A549 (cell line): ENCODE results near the gene PCDHAC1. TPM values are rescaled to one million over a fixed set of nuclear protein-coding genes. Genes with fewer than 3 reads are reported as not detected.

Experiments
- ATAC-seq, 2 experiments: fragments of 200-7000 bp in 1 of 2; fragments of >200 bp in 1 of 2; cut with Nextera tagmentation in 1 of 2; cut with Tn5 transposase in 1 of 2; 3 replicates each; pipeline versions ENCODE4 v1.8.0 to v1.9.1; 2018 to 2020; ENCODE audit warnings: mild to moderate bottlenecking in 1 of 2, moderate library complexity in 1 of 2
- CTCF ChIA-PET: fragments of 300-600 bp; sonication (Branson Sonifier 250); formaldehyde crosslinking; extraction: SDS; loops from one replicate; lab custom pipeline; 2021; ENCODE audit warnings: antibody characterized with exemption, inconsistent platforms; lab: Yijun Ruan, JAX
- POLR2A ChIA-PET: fragments of 350-600 bp; formaldehyde crosslinking; extraction: SDS; loops from one replicate; lab custom pipeline; 2021; ENCODE audit warnings: antibody characterized with exemption, inconsistent platforms; lab: Yijun Ruan, JAX
- DNase-seq, 2 experiments: peaks; one replicate each; pipeline versions ENCODE4 v3.0.0 to v3.0.0-alpha.2; 2011 to 2016; ENCODE audit warnings: low read depth in 1 of 2, low spot score in 1 of 2
- FAIRE-seq: peaks from 2 replicates; lab custom pipeline; 2011; peaks lifted over from hg19 to GRCh38; lab: Jason Lieb, UNC
- H3K27ac ChIP-seq, 2 experiments: fragments of >200 bp; sonication (Bioruptor Twin); formaldehyde crosslinking; 3 replicates each; pipeline ENCODE4 v1.5.1; 2016 to 2017
- H3K4me1 ChIP-seq: fragments of >200 bp; sonication (Bioruptor Twin); formaldehyde crosslinking; 3 replicates; pipeline ENCODE4 v1.6.1; 2016
- H3K4me2 ChIP-seq: fragments of >200 bp; sonication (Bioruptor Twin); formaldehyde crosslinking; 3 replicates; pipeline ENCODE4 v1.6.1; 2016
- H3K4me3 ChIP-seq: fragments of >200 bp; sonication (Bioruptor Twin); formaldehyde crosslinking; 3 replicates; pipeline ENCODE4 v1.5.1; 2016
- H3K9me3 ChIP-seq: fragments of >200 bp; sonication (Bioruptor Twin); formaldehyde crosslinking; 3 replicates; pipeline ENCODE4 v1.6.1; 2016
- BHLHE40 ChIP-seq: IDR thresholded peaks from 2 replicates; pipeline ENCODE4 v1.6.1; 2012; ENCODE audit warnings: low read depth, low read length, inconsistent platforms
- EHMT2 ChIP-seq: fragments of 200-600 bp; sonication (generic); IDR thresholded peaks from 2 replicates; pipeline ENCODE4 v1.6.1; 2016; ENCODE audit warnings: antibody characterized with exemption, low read depth, mild to moderate bottlenecking, moderate library complexity
- EP300 ChIP-seq, 2 experiments: fragments of >200 bp; sonication (Bioruptor Twin); formaldehyde crosslinking; IDR thresholded peaks; 2 replicates in 1 of 2; 3 replicates in 1 of 2; pipeline ENCODE4 v1.6.1; 2016 to 2017
- HEYL ChIP-seq: fragments of 250-450 bp; sonication (Bioruptor Pico); IDR thresholded peaks from 2 replicates; pipeline ENCODE4 v1.8.0; 2021; ENCODE audit warnings: mild to moderate bottlenecking, moderate library complexity
- HOXA7 ChIP-seq: fragments of 250-450 bp; sonication (Bioruptor Pico); IDR thresholded peaks from 2 replicates; pipeline ENCODE4 v1.5.0; 2020; ENCODE audit warnings: mild to moderate bottlenecking, moderate library complexity
- HOXB13 ChIP-seq: fragments of 250-450 bp; sonication (Bioruptor Pico); IDR thresholded peaks from 2 replicates; pipeline ENCODE4 v1.5.0; 2020; ENCODE audit warnings: low read depth, mild to moderate bottlenecking, moderate library complexity
- KDM5A ChIP-seq: fragments of 200-600 bp; sonication (generic); IDR thresholded peaks from 2 replicates; pipeline ENCODE4 v1.6.1; 2016; ENCODE audit warnings: antibody characterized with exemption, mild to moderate bottlenecking
- MAFK ChIP-seq: fragments of 450-650 bp; IDR thresholded peaks from 2 replicates; pipeline ENCODE4 v1.6.1; 2014; ENCODE audit not compliant: partially characterized antibody
- NPAS2 ChIP-seq: fragments of 250-450 bp; sonication (Bioruptor Pico); IDR thresholded peaks from 2 replicates; pipeline ENCODE4 v1.8.0; 2022; ENCODE audit warnings: mild to moderate bottlenecking, moderate library complexity, borderline replicate concordance
- NR3C1 ChIP-seq: fragments of >200 bp; sonication (Bioruptor Twin); formaldehyde crosslinking; IDR thresholded peaks from 3 replicates; pipeline ENCODE4 v1.6.1; 2017
- POLR2A ChIP-seq: IDR thresholded peaks from 2 replicates; pipeline ENCODE4 v1.6.1; 2012; ENCODE audit warnings: mild to moderate bottlenecking, low read length
- RAD21 ChIP-seq, 2 experiments: fragments of >200 bp in 1 of 2; sonication (Bioruptor Twin) in 1 of 2; formaldehyde crosslinking in 1 of 2; IDR thresholded peaks in 1 of 2; conservative IDR thresholded peaks in 1 of 2; 2 replicates in 1 of 2; 3 replicates in 1 of 2; pipeline ENCODE4 v1.6.1; 2012 to 2018; ENCODE audit warnings: inconsistent platforms in 1 of 2
- RARB ChIP-seq: fragments of 250-450 bp; sonication (Bioruptor Pico); IDR thresholded peaks from 2 replicates; pipeline ENCODE4 v1.8.0; 2021; ENCODE audit warnings: mild to moderate bottlenecking, moderate library complexity
- SMC3 ChIP-seq: fragments of >200 bp; sonication (Bioruptor Twin); formaldehyde crosslinking; IDR thresholded peaks from 3 replicates; pipeline ENCODE4 v1.6.1; 2018; ENCODE audit warnings: inconsistent platforms
- TP53 ChIP-seq: fragments of 250-450 bp; sonication (Bioruptor Pico); IDR thresholded peaks from 2 replicates; pipeline ENCODE4 v1.5.0; 2021; ENCODE audit warnings: mild to moderate bottlenecking, moderate library complexity
- ZNF302 ChIP-seq: fragments of 250-450 bp; sonication (Bioruptor Pico); IDR thresholded peaks from 2 replicates; pipeline ENCODE4 v1.9.0; 2021; ENCODE audit warnings: inconsistent platforms, mild to moderate bottlenecking, moderate library complexity
- WGBS: methylation state at CpG from one replicate; pipeline ENCODE4 v1.1.6; 2017; ENCODE audit errors: missing lambda C conversion rate; 5-methylcytosine and 5-hydroxymethylcytosine counted together
- polyA plus RNA-seq, 4 experiments: library from polyadenylated mRNA; depleted of rRNA in 3 of 4; stranded (reverse); fragments of >200 nt; fragmentation: RNase III in 1 of 4; extraction: RNeasy Plus Mini Kit Qiagen cat#74134 plus additional on column Dnase treatment in 1 of 4; gene quantifications; 2 replicates in 3 of 4; 3 replicates in 1 of 4; pipeline ENCODE4 v1.2.3, GENCODE V29; 2011 to 2017
- TF ChIP-seq, protein P1 (sequence below): IDR thresholded peaks from 2 replicates; pipeline ENCODE4 v1.6.1; 2012
- TF ChIP-seq, protein P2 (sequence below): IDR thresholded peaks from 2 replicates; pipeline ENCODE4 v1.6.1; 2012
- TF ChIP-seq, protein P3 (sequence below): fragments of >200 bp; sonication (Bioruptor Twin); formaldehyde crosslinking; IDR thresholded peaks from 3 replicates; pipeline ENCODE4 v1.5.1; 2016
- TF ChIP-seq, protein P4 (sequence below): fragments of 250-450 bp; sonication (Bioruptor Pico); IDR thresholded peaks from 2 replicates; pipeline ENCODE4 v1.5.0; 2020; ENCODE audit warnings: low read depth, mild to moderate bottlenecking, moderate library complexity

Gene PCDHAC1
- polyA plus RNA-seq, 2 of the 4 experiments (the other 2 are of a cell fraction): 0.57 to 3.3 TPM

DNA sequence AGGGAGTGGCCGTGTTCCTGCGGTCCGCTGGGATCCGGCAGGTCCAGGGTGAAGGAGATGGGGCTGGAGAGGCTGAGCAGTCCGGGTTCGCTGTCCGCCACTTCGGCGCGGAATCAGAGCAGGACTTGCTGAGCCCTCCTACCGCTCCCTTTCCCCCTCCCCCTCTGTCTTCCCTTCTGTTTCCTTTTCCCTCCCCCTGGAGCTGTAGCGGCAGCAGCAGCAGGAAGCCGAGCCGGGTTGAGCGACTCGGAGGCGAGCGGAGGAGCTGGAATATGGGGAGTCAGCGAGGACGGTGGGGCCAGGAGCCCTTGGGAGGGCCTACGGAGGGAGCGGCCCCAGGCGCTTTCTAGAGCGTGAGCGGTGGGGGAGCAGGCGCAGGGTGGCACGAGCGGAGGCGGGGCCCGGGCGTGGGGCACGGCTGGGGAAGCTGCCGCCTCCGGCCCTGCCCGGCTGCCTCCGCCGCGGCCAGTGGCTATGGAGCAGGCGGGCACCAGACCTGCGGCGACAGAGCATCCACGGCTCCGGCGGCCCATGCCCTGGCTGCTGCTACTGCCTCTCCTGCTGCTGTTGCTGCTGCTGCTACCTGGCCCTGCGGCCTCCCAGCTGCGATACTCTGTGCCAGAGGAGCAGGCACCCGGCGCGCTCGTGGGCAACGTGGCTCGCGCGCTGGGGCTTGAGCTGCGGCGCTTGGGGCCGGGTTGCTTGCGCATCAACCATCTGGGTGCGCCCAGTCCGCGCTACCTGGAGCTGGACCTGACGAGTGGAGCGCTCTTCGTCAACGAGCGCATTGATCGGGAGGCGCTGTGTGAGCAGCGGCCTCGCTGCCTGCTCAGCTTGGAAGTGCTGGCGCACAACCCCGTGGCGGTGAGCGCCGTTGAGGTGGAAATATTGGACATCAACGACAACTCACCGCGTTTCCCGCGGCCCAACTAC is 40.5 kb downstream of the PCDHAC1 start, which contains the start of gene PCDHAC2 (continued):
- TF ChIP-seq RAD21 (conservative IDR thresholded peaks at IDR 0.05 in 1 of 2, IDR thresholded peaks at IDR 0.05 in 1 of 2) (no peak), BHLHE40 (peak; percentile 55; the same call in 1 of the 2 replicates), MAFK (no peak), HOXA7 (CRISPR knock-in tag) (no peak), HEYL (CRISPR knock-in tag) (no peak), SMC3 (0 out of 3 replicates have a peak, but pooled peaks have one; percentile 6), EP300 (IDR thresholded peaks at IDR 0.05) (no peak)
- TF ChIP-seq, protein P1, sequence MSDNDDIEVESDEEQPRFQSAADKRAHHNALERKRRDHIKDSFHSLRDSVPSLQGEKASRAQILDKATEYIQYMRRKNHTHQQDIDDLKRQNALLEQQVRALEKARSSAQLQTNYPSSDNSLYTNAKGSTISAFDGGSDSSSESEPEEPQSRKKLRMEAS: peak; percentile 48; the same call in 1 of the 2 replicates

DNA sequence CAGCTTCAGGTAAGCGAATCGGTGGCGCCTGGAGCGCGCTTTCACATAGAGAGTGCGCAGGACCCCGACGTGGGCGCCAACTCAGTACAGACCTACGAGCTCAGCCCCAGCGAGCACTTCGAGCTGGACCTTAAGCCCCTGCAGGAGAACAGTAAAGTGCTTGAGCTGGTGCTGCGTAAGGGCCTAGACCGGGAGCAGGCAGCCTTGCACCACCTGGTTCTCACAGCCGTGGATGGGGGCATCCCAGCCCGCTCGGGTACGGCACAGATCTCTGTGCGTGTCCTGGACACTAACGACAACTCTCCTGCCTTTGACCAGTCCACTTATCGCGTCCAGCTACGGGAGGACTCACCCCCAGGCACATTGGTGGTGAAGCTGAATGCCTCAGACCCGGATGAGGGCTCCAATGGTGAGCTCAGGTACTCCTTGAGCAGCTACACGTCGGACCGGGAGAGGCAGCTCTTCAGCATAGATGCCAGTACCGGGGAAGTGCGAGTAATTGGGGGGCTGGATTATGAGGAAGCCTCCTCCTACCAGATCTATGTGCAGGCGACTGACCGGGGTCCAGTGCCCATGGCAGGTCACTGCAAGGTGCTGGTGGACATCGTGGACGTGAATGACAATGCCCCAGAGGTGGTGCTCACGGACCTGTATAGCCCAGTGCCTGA is 41.3 kb downstream of the PCDHAC1 start:
- WGBS: 95% methylated on average over 34 of the region's 34 CpGs
- POLR2A ChIA-PET: interaction anchor here (1.9 kb wide), 1 partner anchor 34 kb away, joined by 5 read pairs; no protein-coding TSS in a partner anchor
- DNase-seq: no peak
- Histone ChIP-seq H3K4me2 (peak overlapping the region; percentile 77), H3K9me3 (no peaks in the 10 kb centered on the region), H3K4me3 (peak overlapping the region; percentile 53; the same call in 2 of the 3 replicates), H3K27ac (no peak overlapping the region; a peak in 1 of 6 replicates), H3K4me1 (peaks cover 7% of the 10 kb centered on the region; the same call in 1 of the 3 replicates)
- TF ChIP-seq POLR2A: no peak
- no peak for TF ChIP-seq RAD21 (conservative IDR thresholded peaks at IDR 0.05 in 1 of 2, IDR thresholded peaks at IDR 0.05 in 1 of 2)
- TF ChIP-seq, protein P2, sequence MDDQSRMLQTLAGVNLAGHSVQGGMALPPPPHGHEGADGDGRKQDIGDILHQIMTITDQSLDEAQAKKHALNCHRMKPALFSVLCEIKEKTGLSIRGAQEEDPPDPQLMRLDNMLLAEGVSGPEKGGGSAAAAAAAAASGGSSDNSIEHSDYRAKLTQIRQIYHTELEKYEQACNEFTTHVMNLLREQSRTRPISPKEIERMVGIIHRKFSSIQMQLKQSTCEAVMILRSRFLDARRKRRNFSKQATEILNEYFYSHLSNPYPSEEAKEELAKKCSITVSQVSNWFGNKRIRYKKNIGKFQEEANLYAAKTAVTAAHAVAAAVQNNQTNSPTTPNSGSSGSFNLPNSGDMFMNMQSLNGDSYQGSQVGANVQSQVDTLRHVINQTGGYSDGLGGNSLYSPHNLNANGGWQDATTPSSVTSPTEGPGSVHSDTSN: no peak
- TF ChIP-seq NR3C1: no peak
- TF ChIP-seq, protein P3, sequence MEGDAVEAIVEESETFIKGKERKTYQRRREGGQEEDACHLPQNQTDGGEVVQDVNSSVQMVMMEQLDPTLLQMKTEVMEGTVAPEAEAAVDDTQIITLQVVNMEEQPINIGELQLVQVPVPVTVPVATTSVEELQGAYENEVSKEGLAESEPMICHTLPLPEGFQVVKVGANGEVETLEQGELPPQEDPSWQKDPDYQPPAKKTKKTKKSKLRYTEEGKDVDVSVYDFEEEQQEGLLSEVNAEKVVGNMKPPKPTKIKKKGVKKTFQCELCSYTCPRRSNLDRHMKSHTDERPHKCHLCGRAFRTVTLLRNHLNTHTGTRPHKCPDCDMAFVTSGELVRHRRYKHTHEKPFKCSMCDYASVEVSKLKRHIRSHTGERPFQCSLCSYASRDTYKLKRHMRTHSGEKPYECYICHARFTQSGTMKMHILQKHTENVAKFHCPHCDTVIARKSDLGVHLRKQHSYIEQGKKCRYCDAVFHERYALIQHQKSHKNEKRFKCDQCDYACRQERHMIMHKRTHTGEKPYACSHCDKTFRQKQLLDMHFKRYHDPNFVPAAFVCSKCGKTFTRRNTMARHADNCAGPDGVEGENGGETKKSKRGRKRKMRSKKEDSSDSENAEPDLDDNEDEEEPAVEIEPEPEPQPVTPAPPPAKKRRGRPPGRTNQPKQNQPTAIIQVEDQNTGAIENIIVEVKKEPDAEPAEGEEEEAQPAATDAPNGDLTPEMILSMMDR: no peak
- TF ChIP-seq, protein P1: no peak
- TF ChIP-seq NPAS2: no peak
- no peak for TF ChIP-seq HOXB13 (CRISPR knock-in tag)
- FAIRE-seq: no peak
- no peak for ATAC-seq
- CTCF ChIA-PET: interaction anchor here (0.9 to 3.2 kb wide), 5 partner anchors 34 to 160 kb away, joined by 3 to 18 read pairs (median 9); partner anchors contain the start of genes PCDHA4 and PCDHAC1

DNA sequence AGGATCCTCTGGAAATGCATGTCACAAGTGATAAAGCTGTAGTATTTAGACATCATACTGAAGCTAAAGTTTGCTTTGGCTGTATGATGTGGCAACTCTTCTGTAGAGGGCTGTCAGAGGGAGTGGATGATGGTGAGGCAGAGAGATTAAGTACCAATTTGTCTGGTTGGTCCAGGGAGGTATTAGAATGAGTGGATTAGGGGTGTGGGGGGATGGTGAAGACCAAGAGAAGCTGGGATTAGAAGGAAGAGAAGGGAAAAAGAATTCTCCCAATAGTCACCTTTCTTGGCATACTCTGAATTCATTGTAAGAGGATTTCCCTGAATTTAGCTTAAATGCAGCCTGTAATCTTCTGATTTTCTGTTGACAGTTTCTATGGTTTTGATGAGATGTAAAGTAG is 43.8 kb downstream of the PCDHAC1 start:
- POLR2A ChIA-PET: no interaction called here
- H3K4me2 ChIP-seq: no peak overlapping the region
- CTCF ChIA-PET: interaction anchor here (0.6 to 1.4 kb wide), 5 partner anchors 21 to 94 kb away, joined by 3 to 6 read pairs (median 3); partner anchors contain the start of genes PCDHA12 and PCDHAC1

More for the DNA sequence above, 43.8 kb downstream of the PCDHAC1 start:
- Histone ChIP-seq H3K27ac (no peak overlapping the region), H3K4me3 (no peak overlapping the region), H3K9me3 (no peaks in the 10 kb centered on the region), H3K4me1 (peaks cover 7% of the 10 kb centered on the region; the same call in 1 of the 3 replicates)
- ATAC-seq (no peak), DNase-seq (no peak), FAIRE-seq (no peak)
- TF ChIP-seq RARB (CRISPR knock-in tag) (no peak), ZNF302 (no peak), TP53 (no peak), KDM5A (no peak), EHMT2 (no peak), SMC3 (no peak)
- TF ChIP-seq, protein P4, sequence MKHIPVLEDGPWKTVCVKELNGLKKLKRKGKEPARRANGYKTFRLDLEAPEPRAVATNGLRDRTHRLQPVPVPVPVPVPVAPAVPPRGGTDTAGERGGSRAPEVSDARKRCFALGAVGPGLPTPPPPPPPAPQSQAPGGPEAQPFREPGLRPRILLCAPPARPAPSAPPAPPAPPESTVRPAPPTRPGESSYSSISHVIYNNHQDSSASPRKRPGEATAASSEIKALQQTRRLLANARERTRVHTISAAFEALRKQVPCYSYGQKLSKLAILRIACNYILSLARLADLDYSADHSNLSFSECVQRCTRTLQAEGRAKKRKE: no peak
